Measurements from ENCODE around the gene DLL1. TPM values are rescaled to one million over a fixed set of nuclear protein-coding genes. Genes with fewer than 3 reads are reported as not detected.
"Not testable (repeated sequence)": the region's sequence is repeated elsewhere in the genome, so short reads cannot be mapped to it uniquely, and the experiment has no call there.

DLL1 gene
- 10 to 100 TPM in 1 of 2 donors, 1 to 10 TPM in 1; 9.6 to 14.1 TPM for total RNA-seq
- long read RNA-seq, donor 1, partial matches to known transcripts = 2 of 3 reads
- long read RNA-seq, donor 1, other reads (novel, unspliced or antisense) = 1 of 3 reads
- long read RNA-seq, donor 2, partial matches to known transcripts = 12 of 18 reads
- long read RNA-seq, donor 2, other reads (novel, unspliced or antisense) = 4 of 18 reads

GRCh38 chr6:170290296-170291128 lies at the start of gene DLL1:
Gene DLL1 (minus strand): TSS chr6:170291078. CDS start chr6:170290139, 939 bp downstream.
- intact Hi-C loops (cut with DNase I) = no loop called here
- DNase-seq (ENCODE audit: low spot score) = peak; percentile 88

GRCh38 chr6:170335199-170335598 lies 44.3 kb upstream of the DLL1 start:
- intact Hi-C loops (cut with DNase I); DNase-seq (ENCODE audit: low spot score): not testable (repeated sequence)

- intact Hi-C loops (cut with DNase I) = no loop called here
Observed at GRCh38 chr6:170329321-170329720, 38.4 kb upstream of the DLL1 start.

GRCh38 chr6:170317718-170318117 lies 26.8 kb upstream of the DLL1 start:
- DNase-seq (ENCODE audit: low spot score) = no peak
- intact Hi-C loops (cut with DNase I) = loop anchor here in 1 of 2 donors (10.0 kb wide), 1 partner anchor 663 kb away; no protein-coding TSS in a partner anchor

More at GRCh38 chr6:170329321-170329720, 38.4 kb upstream of the DLL1 start:
- DNase-seq (ENCODE audit: low spot score) = no peak

- no peak for DNase-seq (ENCODE audit: low spot score)
- intact Hi-C loops (cut with DNase I) = loop anchor here in 1 of 2 donors (10.0 kb wide), 1 partner anchor 662 kb away; no protein-coding TSS in a partner anchor
Observed at GRCh38 chr6:170317076-170317475, 26.2 kb upstream of the DLL1 start.

GRCh38 chr6:170316071-170316470 lies 25.2 kb upstream of the DLL1 start:
- intact Hi-C loops (cut with DNase I) = loop anchor here in 1 of 2 donors (10.0 kb wide), 1 partner anchor 661 kb away; no protein-coding TSS in a partner anchor
- DNase-seq (ENCODE audit: low spot score) = no peak

GRCh38 chr6:170314983-170315382 lies 24.1 kb upstream of the DLL1 start:
- DNase-seq (ENCODE audit: low spot score) = no peak

GRCh38 chr6:170313716-170314295 lies 22.9 kb upstream of the DLL1 start:
- DNase-seq (ENCODE audit: low spot score) = no peak
- intact Hi-C loops (cut with DNase I) = loop anchor here in 1 of 2 donors (10.0 kb wide), 1 partner anchor 659 kb away; no protein-coding TSS in a partner anchor

More at GRCh38 chr6:170314983-170315382, 24.1 kb upstream of the DLL1 start:
- intact Hi-C loops (cut with DNase I) = loop anchor here in 1 of 2 donors (10.0 kb wide), 1 partner anchor 660 kb away; no protein-coding TSS in a partner anchor

- DNase-seq (ENCODE audit: low spot score) = no peak
Observed at GRCh38 chr6:170312876-170313275, 22.0 kb upstream of the DLL1 start.

GRCh38 chr6:170311696-170312095 lies 20.8 kb upstream of the DLL1 start:
- intact Hi-C loops (cut with DNase I) = loop anchor here in 1 of 2 donors (10.0 kb wide), 1 partner anchor 657 kb away; no protein-coding TSS in a partner anchor
- no peak for DNase-seq (ENCODE audit: low spot score)

More at GRCh38 chr6:170312876-170313275, 22.0 kb upstream of the DLL1 start:
- intact Hi-C loops (cut with DNase I) = loop anchor here in 1 of 2 donors (10.0 kb wide), 1 partner anchor 658 kb away; no protein-coding TSS in a partner anchor

- intact Hi-C loops (cut with DNase I) = no loop called here
- no peak for DNase-seq (ENCODE audit: low spot score)
Observed at GRCh38 chr6:170308761-170309160, 17.9 kb upstream of the DLL1 start.

GRCh38 chr6:170307080-170307545 lies 16.2 kb upstream of the DLL1 start:
- no peak for DNase-seq (ENCODE audit: low spot score)
- intact Hi-C loops (cut with DNase I) = no loop called here

GRCh38 chr6:170306324-170307079 lies 15.6 kb upstream of the DLL1 start, which contains the start of gene FAM120B:
Gene FAM120B (plus strand): TSS chr6:170306758. CDS start chr6:170317391, 10,633 bp downstream.
- intact Hi-C loops (cut with DNase I) = no loop called here
- peak; percentile 99 for DNase-seq (ENCODE audit: low spot score)

GRCh38 chr6:170305805-170306323 lies 15.0 kb upstream of the DLL1 start:
- DNase-seq (ENCODE audit: low spot score) = no peak
- intact Hi-C loops (cut with DNase I) = no loop called here

GRCh38 chr6:170301184-170301583 lies 10.3 kb upstream of the DLL1 start:
- no peak for DNase-seq (ENCODE audit: low spot score)
- intact Hi-C loops (cut with DNase I) = no loop called here

GRCh38 chr6:170298688-170299087 lies 7.8 kb upstream of the DLL1 start:
- no peak for DNase-seq (ENCODE audit: low spot score)
- intact Hi-C loops (cut with DNase I) = no loop called here

- no peak for DNase-seq (ENCODE audit: low spot score)
- intact Hi-C loops (cut with DNase I) = no loop called here
Observed at GRCh38 chr6:170297576-170298330, 6.9 kb upstream of the DLL1 start.

Data from posterior vena cava (tissue), 2 donors.